NT2/D1 (cell line): Measurements from ENCODE around the gene RPGRIP1.

Source experiments
- SUZ12 ChIP-seq: IDR thresholded peaks from 2 replicates; pipeline ENCODE4 v1.6.1; 2011; ENCODE audit not compliant: insufficient read length, insufficient read depth; ENCODE audit errors: extremely low read depth
- YY1 ChIP-seq: IDR thresholded peaks from 2 replicates; pipeline ENCODE4 v1.6.1; 2011; ENCODE audit not compliant: insufficient read length, insufficient read depth
- ZNF274 ChIP-seq: IDR thresholded peaks from 2 replicates; pipeline ENCODE4 v1.6.1; 2011; ENCODE audit warnings: mild to moderate bottlenecking, low read depth, low read length

- TF ChIP-seq SUZ12 (no peak), ZNF274 (no peak), YY1 (no peak)
Measured at GRCh38 chr14:21298358-21298757, 18.5 kb downstream of the RPGRIP1 start.
